GM12874 (cell line): ENCODE results near the gene BRAT1.

Experiments
- TF ChIP-seq, protein P1 (sequence below): IDR thresholded peaks from 2 replicates; pipeline ENCODE4 v1.5.1; 2011; ENCODE audit warnings: low read depth, mild to moderate bottlenecking, control low read depth, low read length, moderate library complexity; ENCODE audit not compliant: insufficient read depth

Gene BRAT1

DNA sequence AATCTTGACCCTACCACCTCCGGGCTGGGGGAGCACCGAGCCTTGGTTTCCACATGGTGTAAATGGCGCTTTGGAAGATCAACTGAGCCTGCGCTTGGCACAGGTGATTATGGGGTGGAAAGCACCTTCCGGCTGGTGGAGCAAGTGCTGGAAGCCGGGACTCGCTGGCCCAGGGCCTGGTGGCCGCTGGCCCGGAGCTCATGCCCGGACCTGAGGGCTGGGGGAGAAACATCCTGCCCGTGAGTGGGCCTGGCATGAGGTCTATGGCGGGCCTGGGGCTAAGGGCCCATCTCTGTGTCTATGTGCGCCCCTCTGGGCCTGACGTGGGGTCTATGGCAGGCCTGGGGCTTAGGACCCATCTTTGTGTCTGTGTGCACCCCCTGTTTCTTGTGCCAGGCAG, 49.9 kb downstream of the BRAT1 start:
- TF ChIP-seq, protein P1, sequence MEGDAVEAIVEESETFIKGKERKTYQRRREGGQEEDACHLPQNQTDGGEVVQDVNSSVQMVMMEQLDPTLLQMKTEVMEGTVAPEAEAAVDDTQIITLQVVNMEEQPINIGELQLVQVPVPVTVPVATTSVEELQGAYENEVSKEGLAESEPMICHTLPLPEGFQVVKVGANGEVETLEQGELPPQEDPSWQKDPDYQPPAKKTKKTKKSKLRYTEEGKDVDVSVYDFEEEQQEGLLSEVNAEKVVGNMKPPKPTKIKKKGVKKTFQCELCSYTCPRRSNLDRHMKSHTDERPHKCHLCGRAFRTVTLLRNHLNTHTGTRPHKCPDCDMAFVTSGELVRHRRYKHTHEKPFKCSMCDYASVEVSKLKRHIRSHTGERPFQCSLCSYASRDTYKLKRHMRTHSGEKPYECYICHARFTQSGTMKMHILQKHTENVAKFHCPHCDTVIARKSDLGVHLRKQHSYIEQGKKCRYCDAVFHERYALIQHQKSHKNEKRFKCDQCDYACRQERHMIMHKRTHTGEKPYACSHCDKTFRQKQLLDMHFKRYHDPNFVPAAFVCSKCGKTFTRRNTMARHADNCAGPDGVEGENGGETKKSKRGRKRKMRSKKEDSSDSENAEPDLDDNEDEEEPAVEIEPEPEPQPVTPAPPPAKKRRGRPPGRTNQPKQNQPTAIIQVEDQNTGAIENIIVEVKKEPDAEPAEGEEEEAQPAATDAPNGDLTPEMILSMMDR, result no peak

DNA sequence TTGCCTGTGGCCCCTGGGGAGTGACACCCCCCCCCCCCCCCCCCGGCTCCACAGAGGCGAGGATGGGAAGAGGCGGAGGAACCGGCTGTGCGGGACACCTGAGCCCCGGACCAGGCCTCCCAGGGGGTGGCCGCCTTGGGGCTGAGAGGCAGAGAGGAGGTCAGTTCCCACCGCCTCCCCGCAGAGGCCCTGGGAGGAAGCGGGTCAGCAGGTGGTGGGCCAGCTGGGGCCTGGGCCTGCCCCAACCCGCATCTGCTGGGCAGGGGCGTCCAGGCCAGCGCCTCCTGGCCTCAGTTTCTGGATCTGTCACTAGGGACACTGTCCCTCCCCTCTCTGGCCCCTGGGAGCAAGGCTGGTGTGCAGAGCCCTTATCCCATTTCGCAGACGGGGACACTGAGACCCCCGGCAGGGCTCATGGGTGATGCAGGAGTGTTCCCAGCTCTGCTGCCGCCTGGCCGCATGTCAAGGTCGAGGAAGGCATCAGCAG, 50.4 kb downstream of the BRAT1 start:
- TF ChIP-seq, protein P1, result no peak

DNA sequence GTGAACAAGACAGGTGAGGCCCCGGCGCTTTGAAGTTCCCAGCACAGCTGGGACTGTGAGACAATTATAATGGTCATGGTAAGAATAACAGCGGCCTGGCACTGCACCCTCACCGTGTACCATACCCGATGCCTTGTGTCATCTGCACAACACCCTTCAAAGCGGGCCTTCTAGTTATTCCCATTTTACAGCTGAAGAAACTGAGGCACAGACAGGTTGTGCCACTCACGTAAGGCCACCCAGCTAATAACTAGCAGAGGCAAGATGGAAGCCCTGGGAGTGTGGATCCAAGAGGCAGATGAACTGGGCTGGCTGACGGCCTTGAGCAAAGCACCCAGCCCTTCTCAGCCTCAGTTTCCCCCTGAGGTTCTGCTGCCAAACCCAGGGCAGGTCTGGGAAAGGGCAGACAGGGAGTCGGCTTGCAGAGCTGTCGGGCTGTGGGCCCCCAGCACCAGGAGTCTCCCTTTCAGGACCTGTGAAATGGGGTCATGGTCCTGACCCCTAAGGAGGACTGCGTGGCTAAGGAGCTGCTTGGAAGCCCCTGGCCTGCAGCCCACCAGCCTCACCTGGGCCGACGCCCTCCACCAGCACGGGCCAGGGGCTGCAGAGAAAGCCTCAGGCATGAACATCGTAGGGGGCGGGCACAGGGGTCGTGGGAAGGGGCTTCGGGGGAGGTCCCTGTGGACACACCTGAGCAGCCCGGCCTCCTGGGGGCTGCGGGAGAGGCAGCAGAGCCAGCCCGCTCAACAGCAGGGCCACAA, 51.0 kb downstream of the BRAT1 start:
- TF ChIP-seq, protein P1, result no peak

DNA sequence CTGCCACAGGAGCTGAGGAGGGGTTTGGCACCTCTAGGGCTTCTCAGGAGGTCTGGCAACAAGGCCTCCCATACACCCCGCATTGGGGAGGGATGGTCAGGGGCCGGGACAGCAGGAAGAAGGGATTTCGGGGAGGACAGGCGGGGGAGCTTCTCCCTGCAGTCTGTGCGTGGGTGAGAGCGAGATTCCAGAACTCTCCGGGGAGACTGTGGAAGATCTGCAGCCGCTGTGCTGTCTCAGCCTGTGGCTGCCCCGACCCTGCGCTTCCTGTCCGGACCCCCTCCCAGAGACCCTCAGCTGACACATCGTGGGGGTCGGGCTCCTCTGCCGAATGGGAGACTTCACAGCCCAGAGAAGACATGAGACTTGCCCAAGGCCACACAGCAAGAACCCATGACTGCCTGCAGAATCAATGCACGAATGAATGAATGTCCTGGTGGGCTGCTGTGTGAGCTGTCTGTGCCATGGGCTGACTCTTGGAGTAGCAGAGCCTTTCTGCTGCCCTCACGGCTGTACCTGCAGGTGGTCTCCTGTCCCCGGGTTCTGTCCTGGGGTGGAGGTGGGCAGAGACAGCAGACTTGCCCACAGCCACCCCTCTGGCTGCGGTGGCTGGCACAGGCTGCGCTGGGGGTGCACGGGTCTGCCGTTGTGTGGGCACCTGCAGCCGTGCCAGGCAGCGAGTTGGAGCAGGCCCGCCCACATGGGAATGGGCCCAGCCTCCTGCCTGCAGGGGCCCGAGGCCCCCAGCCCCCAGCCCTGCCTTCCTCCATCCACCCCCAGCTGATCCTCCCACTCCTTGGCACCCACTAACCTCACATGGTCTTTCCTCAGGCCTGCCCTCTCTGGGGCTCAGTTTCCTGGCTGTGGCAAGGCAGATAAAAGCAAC, 52.0 kb downstream of the BRAT1 start:
- TF ChIP-seq, protein P1, result no peak

DNA sequence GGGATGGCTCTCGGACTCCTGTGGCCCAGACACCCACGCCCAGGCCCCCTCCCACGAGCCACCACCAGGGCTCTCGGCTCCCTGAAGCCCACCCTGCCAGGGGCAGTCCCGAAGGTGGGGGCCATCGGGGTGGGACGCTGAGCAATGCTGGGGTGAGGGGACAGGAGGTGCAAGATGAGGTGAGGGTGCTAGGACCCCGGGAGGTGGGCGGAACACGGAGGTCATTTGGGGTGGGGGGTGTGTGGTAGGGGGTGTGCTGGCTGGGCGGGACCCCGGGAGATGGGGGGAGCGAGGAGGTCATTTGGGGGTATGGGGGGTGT, 52.7 kb downstream of the BRAT1 start:
- TF ChIP-seq, protein P1, result no peak

DNA sequence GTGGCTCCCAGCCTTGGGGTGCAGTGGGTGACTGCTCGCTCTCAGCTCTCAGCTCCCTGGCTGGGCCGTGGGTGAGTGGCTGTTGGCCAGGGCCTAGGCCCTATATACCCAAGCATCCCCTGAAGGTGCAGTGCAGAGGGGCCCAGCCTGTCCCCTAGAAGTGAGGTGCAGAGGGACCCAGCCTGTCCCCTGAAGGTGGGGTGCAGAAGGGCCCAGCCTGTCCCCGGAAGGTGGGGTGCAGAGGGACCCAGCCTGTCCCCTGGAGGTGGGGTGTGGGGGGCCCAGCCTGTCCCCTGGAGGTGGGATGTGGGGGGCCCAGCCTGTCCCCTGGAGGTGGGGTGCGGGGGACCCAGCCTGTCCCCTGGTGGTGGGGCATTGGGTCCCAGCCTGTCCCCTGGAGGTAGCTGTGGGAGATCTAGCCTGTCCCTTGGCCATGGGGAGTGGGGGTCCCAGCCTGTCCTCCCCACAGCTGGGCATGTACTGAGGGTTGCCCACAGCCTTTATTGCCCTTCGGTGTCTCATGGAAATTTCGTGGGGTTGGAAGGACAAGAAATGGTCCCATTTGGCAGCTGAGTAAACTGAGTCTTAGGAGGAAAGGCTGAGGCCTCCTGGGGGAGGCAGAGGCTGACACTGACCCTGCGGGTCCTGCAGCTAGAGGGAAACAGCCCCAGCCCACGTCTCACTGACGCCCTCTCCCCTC, 53.2 kb downstream of the BRAT1 start:
- TF ChIP-seq, protein P1, result no peak

DNA sequence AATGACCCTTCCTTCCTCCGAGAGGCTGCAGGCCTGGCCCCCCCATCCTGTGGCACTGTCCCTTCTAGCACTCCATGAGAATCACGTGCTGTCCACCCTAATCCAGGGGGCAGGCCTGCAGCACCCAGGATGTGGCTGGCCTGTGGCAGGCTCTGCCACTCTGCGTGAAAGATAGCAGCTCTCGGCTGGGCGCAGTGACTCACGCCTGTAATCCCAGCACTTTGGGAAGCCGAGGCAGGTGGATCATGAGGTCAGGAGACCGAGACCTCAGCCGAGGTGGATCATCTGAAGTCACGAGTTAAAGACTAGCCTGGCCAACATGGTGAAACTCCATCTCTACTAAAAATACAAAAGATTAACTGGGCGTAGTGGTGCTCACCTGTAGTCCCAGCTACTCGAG, 54.6 kb downstream of the BRAT1 start:
- TF ChIP-seq, protein P1, result no peak
